ENCODE measurements around the gene TMEM121.

DNA sequence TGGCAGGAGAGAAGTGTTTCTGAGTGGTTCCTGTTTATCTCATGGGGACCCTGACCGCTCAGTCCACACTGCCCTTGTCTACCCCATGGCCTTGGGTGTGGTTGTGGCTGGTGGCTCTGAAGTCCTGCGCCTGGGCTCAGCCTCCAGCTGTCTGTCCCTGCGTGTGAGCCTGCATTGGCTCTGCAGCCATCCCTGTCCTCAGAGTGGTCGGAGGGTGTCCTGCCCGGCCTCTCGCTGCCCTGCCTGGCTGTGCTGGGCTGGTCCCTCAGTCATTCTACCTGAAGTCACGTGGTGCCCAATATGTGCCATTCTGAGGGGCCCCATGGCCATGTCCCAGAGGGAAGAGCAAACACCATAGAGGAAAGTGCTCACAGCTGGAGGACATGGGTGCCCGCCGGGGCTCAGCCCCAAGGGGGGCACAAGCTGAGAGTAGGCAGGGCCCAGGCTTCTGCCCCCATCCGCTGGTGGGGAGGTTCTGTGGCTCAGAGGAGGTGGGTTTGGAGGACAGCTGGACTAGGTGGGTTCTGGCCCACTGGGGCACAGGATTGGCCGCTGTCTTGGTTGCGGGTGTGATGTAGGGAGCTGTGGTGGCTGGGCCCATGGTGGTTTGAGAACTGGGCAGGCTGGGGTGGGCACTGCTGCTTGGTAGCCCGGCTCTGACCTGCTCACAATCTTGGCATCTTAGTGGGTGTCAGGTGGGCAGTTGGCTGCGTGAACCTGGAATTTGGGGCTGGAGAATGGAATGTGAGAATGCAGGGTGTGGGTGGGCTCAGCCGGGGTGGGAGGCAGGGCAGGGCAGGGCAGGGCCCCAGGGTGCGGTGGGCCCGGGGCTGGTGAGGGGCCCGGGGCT is 23.7 kb upstream of the TMEM121 start:
- TF ChIP-seq POLR2AphosphoS5 (IDR thresholded peaks at IDR 0.05; ENCODE audit: low read depth, low read length) (no peak), TAF1 (IDR thresholded peaks at IDR 0.05; ENCODE audit: borderline replicate concordance, insufficient read depth, low read length) (no peak), SIN3A (IDR thresholded peaks at IDR 0.05; ENCODE audit: borderline replicate concordance, insufficient read depth, low read length) (no peak), FOXP2 (optimal IDR thresholded peaks at IDR 0.05; ENCODE audit: borderline replicate concordance, extremely low read depth, extremely low read length, insufficient read depth) (no peak)
- TF ChIP-seq, protein P1, sequence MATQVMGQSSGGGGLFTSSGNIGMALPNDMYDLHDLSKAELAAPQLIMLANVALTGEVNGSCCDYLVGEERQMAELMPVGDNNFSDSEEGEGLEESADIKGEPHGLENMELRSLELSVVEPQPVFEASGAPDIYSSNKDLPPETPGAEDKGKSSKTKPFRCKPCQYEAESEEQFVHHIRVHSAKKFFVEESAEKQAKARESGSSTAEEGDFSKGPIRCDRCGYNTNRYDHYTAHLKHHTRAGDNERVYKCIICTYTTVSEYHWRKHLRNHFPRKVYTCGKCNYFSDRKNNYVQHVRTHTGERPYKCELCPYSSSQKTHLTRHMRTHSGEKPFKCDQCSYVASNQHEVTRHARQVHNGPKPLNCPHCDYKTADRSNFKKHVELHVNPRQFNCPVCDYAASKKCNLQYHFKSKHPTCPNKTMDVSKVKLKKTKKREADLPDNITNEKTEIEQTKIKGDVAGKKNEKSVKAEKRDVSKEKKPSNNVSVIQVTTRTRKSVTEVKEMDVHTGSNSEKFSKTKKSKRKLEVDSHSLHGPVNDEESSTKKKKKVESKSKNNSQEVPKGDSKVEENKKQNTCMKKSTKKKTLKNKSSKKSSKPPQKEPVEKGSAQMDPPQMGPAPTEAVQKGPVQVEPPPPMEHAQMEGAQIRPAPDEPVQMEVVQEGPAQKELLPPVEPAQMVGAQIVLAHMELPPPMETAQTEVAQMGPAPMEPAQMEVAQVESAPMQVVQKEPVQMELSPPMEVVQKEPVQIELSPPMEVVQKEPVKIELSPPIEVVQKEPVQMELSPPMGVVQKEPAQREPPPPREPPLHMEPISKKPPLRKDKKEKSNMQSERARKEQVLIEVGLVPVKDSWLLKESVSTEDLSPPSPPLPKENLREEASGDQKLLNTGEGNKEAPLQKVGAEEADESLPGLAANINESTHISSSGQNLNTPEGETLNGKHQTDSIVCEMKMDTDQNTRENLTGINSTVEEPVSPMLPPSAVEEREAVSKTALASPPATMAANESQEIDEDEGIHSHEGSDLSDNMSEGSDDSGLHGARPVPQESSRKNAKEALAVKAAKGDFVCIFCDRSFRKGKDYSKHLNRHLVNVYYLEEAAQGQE (IDR thresholded peaks at IDR 0.05; ENCODE audit: insufficient read depth in 1 of 2, low read depth in 2 of 2, low read length in 2 of 2) = no peak

Data from PFSK-1 (cell line).